ENCODE data around the gene PTPRT.

The PTPRT gene

GRCh38 chr20:42941629-42942028, 248.1 kb downstream of the PTPRT start:
- TF ChIP-seq, protein P1, sequence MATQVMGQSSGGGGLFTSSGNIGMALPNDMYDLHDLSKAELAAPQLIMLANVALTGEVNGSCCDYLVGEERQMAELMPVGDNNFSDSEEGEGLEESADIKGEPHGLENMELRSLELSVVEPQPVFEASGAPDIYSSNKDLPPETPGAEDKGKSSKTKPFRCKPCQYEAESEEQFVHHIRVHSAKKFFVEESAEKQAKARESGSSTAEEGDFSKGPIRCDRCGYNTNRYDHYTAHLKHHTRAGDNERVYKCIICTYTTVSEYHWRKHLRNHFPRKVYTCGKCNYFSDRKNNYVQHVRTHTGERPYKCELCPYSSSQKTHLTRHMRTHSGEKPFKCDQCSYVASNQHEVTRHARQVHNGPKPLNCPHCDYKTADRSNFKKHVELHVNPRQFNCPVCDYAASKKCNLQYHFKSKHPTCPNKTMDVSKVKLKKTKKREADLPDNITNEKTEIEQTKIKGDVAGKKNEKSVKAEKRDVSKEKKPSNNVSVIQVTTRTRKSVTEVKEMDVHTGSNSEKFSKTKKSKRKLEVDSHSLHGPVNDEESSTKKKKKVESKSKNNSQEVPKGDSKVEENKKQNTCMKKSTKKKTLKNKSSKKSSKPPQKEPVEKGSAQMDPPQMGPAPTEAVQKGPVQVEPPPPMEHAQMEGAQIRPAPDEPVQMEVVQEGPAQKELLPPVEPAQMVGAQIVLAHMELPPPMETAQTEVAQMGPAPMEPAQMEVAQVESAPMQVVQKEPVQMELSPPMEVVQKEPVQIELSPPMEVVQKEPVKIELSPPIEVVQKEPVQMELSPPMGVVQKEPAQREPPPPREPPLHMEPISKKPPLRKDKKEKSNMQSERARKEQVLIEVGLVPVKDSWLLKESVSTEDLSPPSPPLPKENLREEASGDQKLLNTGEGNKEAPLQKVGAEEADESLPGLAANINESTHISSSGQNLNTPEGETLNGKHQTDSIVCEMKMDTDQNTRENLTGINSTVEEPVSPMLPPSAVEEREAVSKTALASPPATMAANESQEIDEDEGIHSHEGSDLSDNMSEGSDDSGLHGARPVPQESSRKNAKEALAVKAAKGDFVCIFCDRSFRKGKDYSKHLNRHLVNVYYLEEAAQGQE (IDR thresholded peaks at IDR 0.05; ENCODE audit: low read depth): no peak
- TF ChIP-seq USF1 (IDR thresholded peaks at IDR 0.05) (no peak), MAX (IDR thresholded peaks at IDR 0.05) (no peak), EGR1 (IDR thresholded peaks at IDR 0.05) (no peak), FOXM1 (IDR thresholded peaks at IDR 0.05; ENCODE audit: borderline replicate concordance, low read depth) (no peak)

- TF ChIP-seq FOXM1 (IDR thresholded peaks at IDR 0.05; ENCODE audit: borderline replicate concordance, low read depth) (no peak), NFIC (IDR thresholded peaks at IDR 0.05) (no peak), TEAD4 (IDR thresholded peaks at IDR 0.05) (no peak), TAF1 (IDR thresholded peaks at IDR 0.05; ENCODE audit: low read depth) (no peak), ZBTB7A (IDR thresholded peaks at IDR 0.05; ENCODE audit: low read depth) (no peak), EP300 (IDR thresholded peaks at IDR 0.05; ENCODE audit: borderline replicate concordance) (no peak), CREB1 (IDR thresholded peaks at IDR 0.05; ENCODE audit: low read depth) (no peak)
- TF ChIP-seq, protein P1 (IDR thresholded peaks at IDR 0.05; ENCODE audit: low read depth): no peak
Observed at GRCh38 chr20:42938441-42939205, 251.1 kb downstream of the PTPRT start.

GRCh38 chr20:42936482-42936881, 253.2 kb downstream of the PTPRT start:
- TF ChIP-seq TEAD4 (IDR thresholded peaks at IDR 0.05) (no peak), ZBTB7A (IDR thresholded peaks at IDR 0.05; ENCODE audit: low read depth) (no peak), CEBPB (IDR thresholded peaks at IDR 0.05) (no peak), EGR1 (IDR thresholded peaks at IDR 0.05) (no peak), EP300 (IDR thresholded peaks at IDR 0.05; ENCODE audit: borderline replicate concordance) (no peak), CREB1 (IDR thresholded peaks at IDR 0.05; ENCODE audit: low read depth) (no peak), FOXM1 (IDR thresholded peaks at IDR 0.05; ENCODE audit: borderline replicate concordance, low read depth) (no peak), TCF12 (IDR thresholded peaks at IDR 0.05; ENCODE audit: low read depth) (no peak), TAF1 (IDR thresholded peaks at IDR 0.05; ENCODE audit: low read depth) (no peak)

DNA sequence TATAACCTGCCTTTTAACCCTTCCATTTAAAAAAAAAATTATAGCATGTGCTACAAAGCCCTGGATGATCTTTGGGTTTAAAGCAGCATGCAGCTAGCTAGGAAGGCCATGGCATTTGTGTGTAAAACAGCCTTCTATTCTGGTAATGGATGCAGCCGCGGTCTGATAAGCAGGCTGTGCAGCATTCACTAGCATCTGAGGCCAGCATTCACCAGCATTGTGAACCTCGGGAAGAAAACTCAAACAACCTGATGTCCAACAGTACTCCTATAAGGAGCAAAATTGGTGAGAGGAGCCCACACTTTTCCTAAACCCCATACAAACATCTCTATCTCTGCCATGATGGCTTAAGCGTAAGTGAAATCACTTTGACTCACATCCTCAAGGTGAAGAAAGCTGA, 265.5 kb downstream of the PTPRT start:
- TF ChIP-seq TAF1 (IDR thresholded peaks at IDR 0.05; ENCODE audit: low read depth): no peak
- no peak for TF ChIP-seq CREB1 (IDR thresholded peaks at IDR 0.05; ENCODE audit: low read depth)
- TF ChIP-seq YY1 (IDR thresholded peaks at IDR 0.05; ENCODE audit: low read depth): no peak
- no peak for TF ChIP-seq NFIC (IDR thresholded peaks at IDR 0.05)
- TF ChIP-seq USF1 (IDR thresholded peaks at IDR 0.05): no peak
- no peak for TF ChIP-seq TEAD4 (IDR thresholded peaks at IDR 0.05)
- no peak for TF ChIP-seq EGR1 (IDR thresholded peaks at IDR 0.05)
- TF ChIP-seq, protein P1 (IDR thresholded peaks at IDR 0.05; ENCODE audit: low read depth): no peak
- TF ChIP-seq EP300 (IDR thresholded peaks at IDR 0.05; ENCODE audit: borderline replicate concordance): no peak
- no peak for TF ChIP-seq TCF12 (IDR thresholded peaks at IDR 0.05; ENCODE audit: low read depth)
- no peak for TF ChIP-seq ZBTB7A (IDR thresholded peaks at IDR 0.05; ENCODE audit: low read depth)
- TF ChIP-seq RAD21 (IDR thresholded peaks at IDR 0.05; ENCODE audit: low read depth): no peak
- no peak for TF ChIP-seq CEBPB (IDR thresholded peaks at IDR 0.05)
- TF ChIP-seq MAX (IDR thresholded peaks at IDR 0.05): no peak
- no peak for TF ChIP-seq FOXM1 (IDR thresholded peaks at IDR 0.05; ENCODE audit: borderline replicate concordance, low read depth)

Measured in Ishikawa (cell line).